KBM-7 (cell line): ENCODE measurements around the gene YAE1.
A peak's percentile ranks its signal among the peaks of the same experiment; 100 is the strongest.
"Not testable (repeated sequence)": the region's sequence is repeated elsewhere in the genome, so short reads cannot be mapped to it uniquely, and the experiment has no call there.

Experiments
- DNase-seq: peaks from one replicate; pipeline ENCODE4 v3.0.0-alpha.2; 2015
- in situ Hi-C: fragments of 300-500 bp; cut with MboI; formaldehyde crosslinking; loops from 2 replicates; pipeline ENCODE4 v1.14.3; 2020; ENCODE audit warnings: low sequenced_read_pairs, low pct_unique_long_range_greater_than_20kb, mixed read lengths

The YAE1 gene

DNA sequence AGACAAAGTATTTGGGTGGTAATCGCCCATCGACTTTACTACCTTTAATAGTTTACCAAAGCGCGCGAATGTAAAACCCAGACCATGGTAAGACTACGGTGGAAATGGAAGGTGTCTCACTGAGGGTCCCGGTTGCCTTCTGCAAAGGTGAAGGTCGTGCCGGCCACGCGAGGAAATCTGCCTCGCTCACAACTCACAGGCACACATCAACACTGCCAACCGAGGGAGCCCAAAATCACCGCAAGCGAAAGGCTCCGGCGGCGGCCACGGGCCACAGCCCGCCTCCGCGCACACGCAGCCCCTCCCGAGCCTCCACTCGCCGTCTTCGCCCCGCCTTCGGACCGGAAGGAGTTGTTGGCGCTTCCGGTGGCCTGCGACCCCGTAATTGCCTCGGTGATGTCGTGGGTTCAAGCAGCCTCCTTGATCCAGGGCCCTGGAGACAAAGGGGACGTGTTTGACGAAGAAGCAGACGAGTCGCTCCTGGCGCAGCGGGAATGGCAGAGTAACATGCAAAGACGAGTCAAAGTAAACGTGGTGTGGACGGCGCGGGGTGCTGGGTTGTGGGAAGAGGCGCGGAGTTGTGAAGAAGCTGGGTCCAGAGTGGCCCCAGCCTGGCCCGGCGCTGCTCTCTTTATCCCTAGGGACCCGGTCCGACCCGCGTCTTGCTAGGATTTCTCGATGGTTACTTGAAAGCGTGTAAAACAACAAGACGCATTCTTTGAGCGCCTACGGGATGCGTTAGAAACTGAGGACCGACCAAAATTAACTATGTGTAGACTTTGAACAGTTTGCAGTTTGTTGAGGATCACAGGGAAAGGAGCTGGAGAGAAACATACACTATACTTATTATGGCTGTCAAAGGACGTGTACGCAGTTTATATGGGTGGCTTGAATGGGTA lies at the start of gene YAE1:
Gene YAE1, plus strand, starts transcription at position 382 of the 899 bp plus-strand sequence. Its CDS starts 15 bp downstream, at position 397.
- in situ Hi-C loops, result no loop called here
- peak; percentile 90 for DNase-seq

GRCh38 chr7:39516498-39516897 lies 49.7 kb upstream of the YAE1 start:
- no peak for DNase-seq
- in situ Hi-C loops, result no loop called here

DNA sequence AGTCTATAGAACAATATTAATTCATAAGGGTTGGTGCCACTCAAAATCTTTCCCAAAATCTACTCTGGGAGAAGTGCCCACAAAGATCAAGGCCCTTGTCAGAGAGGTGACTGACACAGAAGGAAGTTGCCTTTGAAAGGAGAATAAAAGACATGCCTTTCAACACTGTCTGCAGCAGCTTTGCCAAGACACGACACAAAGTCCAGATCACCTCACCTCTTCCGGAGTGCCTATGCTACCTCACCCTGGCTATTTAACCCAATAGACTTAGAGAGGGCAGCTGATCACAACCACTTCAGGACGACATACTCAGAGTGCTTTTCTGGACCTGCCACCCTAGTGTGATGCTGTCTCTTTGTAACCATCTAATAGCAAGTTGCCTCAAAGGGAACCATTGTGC lies 49.0 kb upstream of the YAE1 start:
- no peak for DNase-seq
- in situ Hi-C loops, result no loop called here

- DNase-seq, result no peak
- in situ Hi-C loops, result no loop called here
Observed at GRCh38 chr7:39525926-39526325, 40.3 kb upstream of the YAE1 start.

GRCh38 chr7:39526666-39527065 lies 39.5 kb upstream of the YAE1 start:
- no peak for DNase-seq
- in situ Hi-C loops, result no loop called here

GRCh38 chr7:39527296-39527695 lies 38.9 kb upstream of the YAE1 start:
- in situ Hi-C loops, result no loop called here
- no peak for DNase-seq

DNA sequence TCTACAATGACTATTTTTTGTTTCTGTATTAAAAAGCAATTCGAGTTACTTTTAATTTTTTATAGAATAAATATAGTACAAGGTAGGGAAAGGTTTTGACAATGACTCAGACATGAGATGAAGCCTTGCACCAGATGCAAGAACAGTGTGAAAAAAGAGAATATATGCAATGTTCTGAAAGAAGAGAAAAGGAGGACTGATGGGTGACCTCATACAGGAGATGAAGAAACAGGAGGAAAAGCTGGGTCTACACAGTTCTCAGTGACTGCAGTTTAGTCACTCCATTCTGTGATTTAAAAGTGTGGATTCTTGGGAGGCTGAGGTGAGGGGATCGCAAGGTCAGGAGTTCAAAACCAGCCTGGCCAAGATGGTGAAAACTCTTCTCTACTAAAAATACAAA lies 38.3 kb upstream of the YAE1 start:
- no peak for DNase-seq
- in situ Hi-C loops, result no loop called here

GRCh38 chr7:39528849-39529248 lies 37.4 kb upstream of the YAE1 start:
- no peak for DNase-seq
- in situ Hi-C loops, result no loop called here

- in situ Hi-C loops, result no loop called here
- no peak for DNase-seq
Observed at GRCh38 chr7:39529582-39529981, 36.6 kb upstream of the YAE1 start.

DNA sequence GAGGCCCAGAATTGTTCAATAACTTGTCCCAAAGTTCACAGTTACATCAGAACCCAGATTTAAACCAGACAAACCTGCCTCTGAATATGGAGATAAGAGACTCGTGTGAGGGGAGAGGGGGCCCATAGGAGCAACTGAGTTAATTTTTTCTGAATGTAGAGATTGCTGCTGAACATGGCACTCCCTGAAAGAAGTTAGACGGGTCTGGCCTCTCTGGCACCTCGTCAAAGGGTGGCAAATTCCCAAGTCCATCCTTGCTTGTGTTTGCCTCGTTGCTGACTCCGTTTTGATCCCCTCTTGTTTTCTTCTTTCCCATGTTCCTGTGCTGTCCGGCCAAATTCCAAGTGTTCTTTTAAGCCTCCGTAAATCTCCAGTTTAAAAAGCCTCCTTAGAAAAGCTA lies 35.2 kb upstream of the YAE1 start:
- in situ Hi-C loops, result no loop called here
- no peak for DNase-seq

DNA sequence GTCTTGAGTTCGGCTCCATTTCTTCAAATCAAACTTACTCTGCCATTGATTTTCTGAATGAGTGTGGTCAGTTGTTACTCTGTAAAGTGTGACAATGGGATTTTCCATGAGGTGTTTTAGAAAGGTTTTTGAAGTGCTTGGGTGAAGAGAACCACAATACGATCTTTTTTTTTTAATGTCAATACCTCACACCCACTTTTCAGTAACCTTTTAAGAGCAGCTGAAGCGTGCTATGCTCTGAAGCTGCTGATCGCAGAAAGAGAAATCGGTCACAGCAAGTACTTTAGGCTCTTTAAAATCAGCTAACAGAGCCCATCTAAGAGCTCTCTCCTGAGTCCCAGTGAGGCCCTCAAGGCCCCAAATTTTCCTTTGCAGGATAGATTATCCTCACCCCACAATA lies 34.4 kb upstream of the YAE1 start:
- in situ Hi-C loops, result no loop called here
- DNase-seq, result no peak

DNA sequence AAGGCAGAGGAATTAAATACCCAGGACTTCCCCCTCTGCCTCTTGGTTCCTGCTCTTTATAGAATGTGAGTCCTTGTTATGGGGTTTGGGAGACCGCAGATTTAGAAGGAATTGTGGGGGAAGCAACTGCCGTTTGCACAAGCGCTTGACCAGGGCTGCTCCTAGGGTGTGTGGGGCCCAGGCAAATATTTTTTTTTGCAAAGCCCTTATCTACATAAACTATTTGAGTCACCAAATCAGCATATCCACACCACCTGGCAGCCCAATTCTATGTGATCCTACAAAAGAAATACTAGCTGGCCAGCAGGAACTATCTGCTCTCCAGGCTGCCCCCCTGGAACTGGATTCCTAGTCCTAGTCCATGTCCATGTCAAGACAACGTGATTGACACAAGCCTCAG lies 33.4 kb upstream of the YAE1 start:
- no peak for DNase-seq
- in situ Hi-C loops, result no loop called here

- peak; percentile 3 for DNase-seq
- in situ Hi-C loops, result no loop called here
Observed at GRCh38 chr7:39534599-39534998, 31.6 kb upstream of the YAE1 start.

DNA sequence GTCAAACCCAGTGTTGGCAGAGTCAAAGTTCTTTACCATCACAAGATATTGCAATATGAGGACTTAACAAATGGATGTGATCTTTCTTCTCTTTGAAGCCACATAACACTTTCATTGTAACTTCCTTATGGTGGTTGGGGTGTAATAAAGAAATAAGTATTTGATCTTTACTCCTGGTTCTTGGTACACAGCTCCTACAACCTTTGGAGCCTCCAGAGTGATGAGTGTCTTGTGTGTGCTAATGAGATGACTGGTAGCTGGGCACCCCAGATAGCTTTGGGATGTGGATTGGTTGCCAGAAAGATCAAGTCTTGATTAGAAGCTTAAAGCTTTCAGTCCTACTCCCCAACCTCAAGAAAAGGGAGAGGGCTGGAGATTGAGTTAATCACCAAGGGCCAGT lies 31.1 kb upstream of the YAE1 start:
- DNase-seq, result no peak
- in situ Hi-C loops, result no loop called here

DNA sequence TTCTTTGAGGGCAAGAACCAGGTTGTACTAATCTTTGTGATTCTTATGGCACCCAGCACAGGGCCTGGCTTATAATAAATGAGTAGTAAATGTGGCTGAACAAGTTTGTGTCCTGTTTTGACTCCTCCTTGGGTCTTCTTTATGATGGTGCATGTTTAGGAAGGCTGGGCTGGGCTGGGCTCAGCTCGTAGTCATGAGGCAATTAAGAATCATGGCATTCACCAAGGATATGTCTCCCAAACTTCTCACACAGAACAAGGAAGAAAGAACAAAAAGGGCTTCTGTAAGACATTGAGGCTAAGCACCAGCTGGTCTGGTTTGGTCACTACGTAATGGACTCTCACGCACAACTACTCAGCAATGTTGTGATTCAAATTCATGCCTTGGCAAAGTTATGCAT lies 30.5 kb upstream of the YAE1 start:
- in situ Hi-C loops, result no loop called here
- DNase-seq, result no peak

DNA sequence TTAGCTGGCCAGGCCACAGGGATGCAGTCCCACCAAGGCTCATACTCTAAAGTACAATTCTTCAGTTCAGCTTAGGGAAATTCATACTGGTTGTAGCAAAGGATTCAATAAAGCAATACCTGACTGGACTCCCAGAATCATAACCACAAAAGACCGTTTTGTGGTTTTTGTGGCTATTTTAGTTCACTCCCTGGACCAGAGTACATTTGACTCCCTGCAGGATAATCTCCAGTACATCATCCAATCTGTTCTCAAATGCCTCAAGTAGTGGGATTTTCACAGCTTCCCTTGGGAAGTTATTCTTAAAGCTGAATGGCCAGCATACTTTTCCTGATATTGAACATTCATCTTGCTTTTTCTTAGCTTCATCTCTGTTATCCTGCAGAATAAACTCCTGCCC lies 29.3 kb upstream of the YAE1 start:
- DNase-seq, result no peak
- in situ Hi-C loops, result no loop called here

DNA sequence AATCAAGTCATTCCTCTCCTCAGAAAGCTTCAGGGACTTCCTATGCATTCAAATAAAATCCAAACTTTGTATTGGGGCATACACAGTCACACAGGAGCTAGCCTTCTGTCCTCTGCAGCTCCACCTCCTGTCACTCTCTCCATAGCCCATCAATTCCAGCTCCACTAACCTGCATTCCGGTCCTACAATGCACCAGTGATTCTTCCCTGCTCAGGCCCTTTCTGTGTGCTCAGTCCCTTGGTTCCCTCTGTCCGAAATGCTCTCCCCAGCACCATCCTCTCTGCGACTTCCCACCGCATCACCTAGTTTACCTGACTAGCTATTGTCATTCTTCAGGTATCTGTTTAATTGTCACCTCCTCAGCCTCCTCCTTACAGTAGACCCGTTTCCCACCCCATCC lies 26.4 kb upstream of the YAE1 start:
- in situ Hi-C loops, result no loop called here
- no peak for DNase-seq

DNA sequence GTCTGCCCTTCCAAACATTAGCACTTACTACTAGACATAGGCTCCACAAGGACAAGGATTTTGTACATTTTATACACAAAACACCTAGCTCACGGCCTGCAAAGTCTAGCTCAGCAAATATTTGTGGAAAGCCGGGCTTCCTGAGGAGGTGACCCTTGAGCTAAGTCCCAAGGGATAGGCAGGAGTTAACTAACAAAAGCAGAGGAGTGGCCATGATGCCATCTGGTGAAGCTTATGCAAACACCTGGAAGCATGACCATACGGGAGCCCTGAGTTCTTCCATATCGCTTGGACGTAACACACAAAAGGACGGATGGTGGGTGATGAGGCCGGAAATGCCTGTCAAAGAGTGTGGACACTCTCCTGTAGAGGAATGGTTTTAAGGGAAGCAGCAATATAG lies 25.9 kb upstream of the YAE1 start:
- in situ Hi-C loops, result no loop called here
- DNase-seq, result no peak

DNA sequence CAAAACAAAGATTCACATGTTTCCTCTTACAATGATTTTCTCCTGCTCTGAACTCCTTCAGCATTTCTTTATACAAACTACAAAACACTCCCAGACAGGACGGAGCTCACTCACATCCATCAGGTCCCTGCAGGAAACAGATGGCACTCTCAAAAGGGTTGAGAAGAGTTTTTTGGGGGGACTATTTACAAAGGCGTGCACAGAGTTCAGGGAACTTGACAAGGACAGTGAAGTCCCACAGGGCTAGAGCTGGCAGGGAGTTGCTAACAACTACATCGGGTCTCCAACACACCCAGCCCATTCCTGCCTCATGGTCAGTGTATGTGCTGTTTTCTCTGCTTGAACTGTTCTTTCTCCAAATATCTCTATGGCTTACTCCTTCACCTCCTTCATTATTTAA lies 24.7 kb upstream of the YAE1 start:
- no peak for DNase-seq
- in situ Hi-C loops, result no loop called here

GRCh38 chr7:39544774-39545173 lies 21.4 kb upstream of the YAE1 start:
- in situ Hi-C loops, DNase-seq: not testable (repeated sequence)

- no peak for DNase-seq
- in situ Hi-C loops, result no loop called here
Observed at GRCh38 chr7:39547336-39547735, 18.9 kb upstream of the YAE1 start.
